Measurements from ENCODE around the gene RCSD1.
"Not testable (repeated sequence)": the region's sequence is repeated elsewhere in the genome, so short reads cannot be mapped to it uniquely, and the experiment has no call there.

RCSD1 gene

GRCh38 chr1:167714439-167715156 lies 84.6 kb downstream of the RCSD1 start:
- TF ChIP-seq CTCF (IDR thresholded peaks at IDR 0.05; ENCODE audit: insufficient read depth, low read length, poor library complexity, severe bottlenecking), result peak; percentile 4
- Histone ChIP-seq H3K4me3 (replicated peaks; ENCODE audit: low read depth, low read length) (peak overlapping the region; percentile 72), H3K36me3 (ENCODE audit: control insufficient read depth, insufficient read depth, low read length) (no peaks in the 10 kb centered on the region), H3K27me3 (replicated peaks; ENCODE audit: control insufficient read depth, insufficient read depth, low read length) (no peaks in the 10 kb centered on the region)
- peak; percentile 90 for DNase-seq (ENCODE audit: extremely low read depth, insufficient read length)

DNA sequence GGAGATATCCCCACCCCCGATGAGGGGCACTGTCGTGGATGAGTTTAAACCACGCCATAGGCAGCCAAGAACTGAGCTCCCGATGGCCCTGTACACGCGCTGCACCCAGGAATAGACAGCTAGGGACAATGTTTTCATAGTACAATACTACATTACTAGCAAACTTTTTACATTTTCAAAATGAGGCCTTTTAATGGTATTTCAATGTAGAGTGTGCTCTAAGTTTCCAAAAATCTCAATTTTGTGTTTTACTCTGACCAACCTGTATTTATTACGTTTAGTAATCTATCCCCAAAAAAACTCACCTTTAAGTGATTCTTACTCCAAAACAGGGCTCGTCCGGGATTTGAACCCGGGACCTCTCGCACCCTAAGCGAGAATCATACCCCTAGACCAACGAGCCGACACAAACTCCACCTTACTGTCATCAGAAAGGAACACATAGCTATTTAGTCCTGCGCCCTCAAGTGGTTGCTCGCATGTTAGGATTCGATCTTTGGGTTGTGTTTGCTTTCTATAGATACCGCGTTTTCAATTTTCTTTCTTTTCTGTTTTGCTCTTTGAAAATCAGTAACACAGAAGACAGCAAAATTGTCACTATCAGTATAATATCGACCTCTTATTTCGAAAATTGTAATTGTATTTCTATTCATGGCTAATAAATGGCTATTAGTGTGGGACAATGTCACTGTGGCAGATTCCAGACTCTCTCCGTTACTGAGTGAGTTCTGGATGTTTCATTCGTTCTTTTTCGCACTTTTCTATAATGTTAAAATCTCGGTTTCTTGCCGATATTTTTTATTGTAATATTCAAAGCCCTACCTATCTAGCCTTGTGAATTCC lies 85.3 kb downstream of the RCSD1 start:
- TF ChIP-seq CTCF (IDR thresholded peaks at IDR 0.05; ENCODE audit: insufficient read depth, low read length, poor library complexity, severe bottlenecking), result peak; percentile 90
- H3K27me3 ChIP-seq (replicated peaks; ENCODE audit: control insufficient read depth, insufficient read depth, low read length), result no peaks in the 10 kb centered on the region
- peak; percentile 83 for DNase-seq (ENCODE audit: extremely low read depth, insufficient read length)

GRCh38 chr1:167716000-167716271 lies 85.9 kb downstream of the RCSD1 start:
- Histone ChIP-seq H3K27me3 (replicated peaks; ENCODE audit: control insufficient read depth, insufficient read depth, low read length) (no peaks in the 10 kb centered on the region), H3K36me3 (ENCODE audit: control insufficient read depth, insufficient read depth, low read length) (no peaks in the 10 kb centered on the region), H3K4me3 (replicated peaks; ENCODE audit: low read depth, low read length) (peak overlapping the region; percentile 70)
- TF ChIP-seq CTCF (IDR thresholded peaks at IDR 0.05; ENCODE audit: insufficient read depth, low read length, poor library complexity, severe bottlenecking), result no peak
- no peak for DNase-seq (ENCODE audit: extremely low read depth, insufficient read length)

More for the DNA sequence above, 85.3 kb downstream of the RCSD1 start:
- Histone ChIP-seq H3K36me3 (ENCODE audit: control insufficient read depth, insufficient read depth, low read length) (no peaks in the 10 kb centered on the region), H3K4me3 (replicated peaks; ENCODE audit: low read depth, low read length) (peak overlapping the region; percentile 72)

DNA sequence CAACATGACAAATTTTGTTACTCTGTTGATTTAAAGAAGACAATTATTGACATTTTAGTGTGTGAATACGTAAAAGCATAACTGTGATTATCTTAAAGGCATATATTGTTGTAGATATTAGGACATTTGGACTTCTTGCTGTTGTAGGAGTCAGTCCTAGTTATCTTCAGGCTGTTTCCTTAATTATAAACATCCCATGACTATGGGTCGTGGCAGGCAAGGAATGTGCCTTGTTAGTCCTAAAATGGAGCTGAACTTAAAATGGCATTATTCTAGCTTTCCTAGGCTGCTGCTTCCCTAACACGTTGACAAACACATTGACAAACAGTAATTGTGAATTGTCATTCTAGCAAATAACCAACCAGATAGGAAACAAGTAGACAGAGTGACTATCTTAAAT lies 87.3 kb downstream of the RCSD1 start:
- no peak for TF ChIP-seq CTCF (IDR thresholded peaks at IDR 0.05; ENCODE audit: insufficient read depth, low read length, poor library complexity, severe bottlenecking)
- Histone ChIP-seq H3K27me3 (replicated peaks; ENCODE audit: control insufficient read depth, insufficient read depth, low read length) (no peaks in the 10 kb centered on the region), H3K4me3 (replicated peaks; ENCODE audit: low read depth, low read length) (no peak overlapping the region), H3K36me3 (ENCODE audit: control insufficient read depth, insufficient read depth, low read length) (no peaks in the 10 kb centered on the region)
- DNase-seq (ENCODE audit: extremely low read depth, insufficient read length), result no peak

GRCh38 chr1:167718914-167719691 lies 89.1 kb downstream of the RCSD1 start:
- H3K4me3 ChIP-seq (replicated peaks; ENCODE audit: low read depth, low read length), result peak overlapping the region; percentile 36
- no peaks in the 10 kb centered on the region for H3K36me3 ChIP-seq (ENCODE audit: control insufficient read depth, insufficient read depth, low read length)
- no peak for DNase-seq (ENCODE audit: extremely low read depth, insufficient read length)
- TF ChIP-seq CTCF (IDR thresholded peaks at IDR 0.05; ENCODE audit: insufficient read depth, low read length, poor library complexity, severe bottlenecking), result no peak
- H3K27me3 ChIP-seq (replicated peaks; ENCODE audit: control insufficient read depth, insufficient read depth, low read length), result no peaks in the 10 kb centered on the region

GRCh38 chr1:167719715-167720421 lies 89.8 kb downstream of the RCSD1 start:
- not testable (repeated sequence) for H3K27me3 ChIP-seq (replicated peaks; ENCODE audit: control insufficient read depth, insufficient read depth, low read length); H3K36me3 ChIP-seq (ENCODE audit: control insufficient read depth, insufficient read depth, low read length)
- H3K4me3 ChIP-seq (replicated peaks; ENCODE audit: low read depth, low read length), result peak overlapping the region; percentile 36; the same call in 1 of the 2 replicates
- peak; percentile 52 for DNase-seq (ENCODE audit: extremely low read depth, insufficient read length)
